ENCODE measurements around the gene ERN2.
A peak's percentile ranks its signal among the peaks of the same experiment; 100 is the strongest.

The ERN2 gene

DNA sequence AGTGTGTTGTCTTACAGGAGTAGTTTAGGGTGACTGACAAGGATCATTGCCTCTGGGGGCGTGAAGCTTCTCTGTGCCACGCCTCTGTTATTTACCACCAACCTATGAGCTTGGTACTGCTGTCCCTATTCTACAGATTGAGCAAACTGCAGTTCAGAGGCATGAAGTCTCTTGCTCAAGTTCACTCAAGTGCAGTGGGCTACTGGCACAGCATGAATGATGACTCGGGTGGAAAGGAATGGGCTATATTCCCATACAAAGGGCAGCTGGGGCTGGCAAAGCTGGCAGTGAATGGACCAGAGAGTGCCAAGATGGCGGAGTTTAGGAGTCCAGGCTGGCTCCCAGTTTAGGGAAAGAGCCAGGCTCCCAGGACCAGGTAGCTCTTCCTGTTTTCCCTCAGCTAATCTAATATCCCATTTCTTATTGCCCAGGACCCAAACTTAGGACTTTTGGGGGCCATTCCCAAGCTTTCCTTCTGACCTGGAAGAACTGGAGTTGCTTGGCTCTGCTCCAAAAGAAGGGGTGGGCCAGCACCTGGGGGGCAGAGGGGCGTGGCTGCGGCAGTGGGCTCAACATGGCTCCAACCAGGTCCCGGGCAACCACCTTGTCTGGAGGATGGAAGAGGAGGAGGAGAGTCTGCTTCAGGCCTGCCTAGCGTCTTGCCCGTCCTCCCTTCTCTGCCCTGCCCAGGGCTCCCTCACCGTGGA is 21.4 kb downstream of the ERN2 start:
- H3K27me3 ChIP-seq (ENCODE audit: insufficient read depth, poor library complexity, severe bottlenecking): no peaks in the 10 kb centered on the region
- TF ChIP-seq CTCF (IDR thresholded peaks at IDR 0.05; ENCODE audit: insufficient read depth, low read length): no peak
- no peak overlapping the region for H3K27ac ChIP-seq (replicated peaks)
- DNase-seq (ENCODE audit: low read depth in 1 of 2, low spot score in 1 of 2): peak in 1 of 2 experiments; percentile 12
- H3K4me3 ChIP-seq (replicated peaks; ENCODE audit: insufficient read depth, low read length): no peak overlapping the region

- TF ChIP-seq SPI1 (IDR thresholded peaks at IDR 0.05; ENCODE audit: borderline replicate concordance, low read depth): no peak
- TF ChIP-seq CTCF (IDR thresholded peaks at IDR 0.05; ENCODE audit: insufficient read depth, low read length): no peak
- peak; percentile 52; the same call in 1 of the 2 replicates for TF ChIP-seq POLR2AphosphoS5 (IDR thresholded peaks at IDR 0.05; ENCODE audit: low read depth)
- no peak for TF ChIP-seq GABPA (IDR thresholded peaks at IDR 0.05; ENCODE audit: low read depth)
- TF ChIP-seq, protein P1, sequence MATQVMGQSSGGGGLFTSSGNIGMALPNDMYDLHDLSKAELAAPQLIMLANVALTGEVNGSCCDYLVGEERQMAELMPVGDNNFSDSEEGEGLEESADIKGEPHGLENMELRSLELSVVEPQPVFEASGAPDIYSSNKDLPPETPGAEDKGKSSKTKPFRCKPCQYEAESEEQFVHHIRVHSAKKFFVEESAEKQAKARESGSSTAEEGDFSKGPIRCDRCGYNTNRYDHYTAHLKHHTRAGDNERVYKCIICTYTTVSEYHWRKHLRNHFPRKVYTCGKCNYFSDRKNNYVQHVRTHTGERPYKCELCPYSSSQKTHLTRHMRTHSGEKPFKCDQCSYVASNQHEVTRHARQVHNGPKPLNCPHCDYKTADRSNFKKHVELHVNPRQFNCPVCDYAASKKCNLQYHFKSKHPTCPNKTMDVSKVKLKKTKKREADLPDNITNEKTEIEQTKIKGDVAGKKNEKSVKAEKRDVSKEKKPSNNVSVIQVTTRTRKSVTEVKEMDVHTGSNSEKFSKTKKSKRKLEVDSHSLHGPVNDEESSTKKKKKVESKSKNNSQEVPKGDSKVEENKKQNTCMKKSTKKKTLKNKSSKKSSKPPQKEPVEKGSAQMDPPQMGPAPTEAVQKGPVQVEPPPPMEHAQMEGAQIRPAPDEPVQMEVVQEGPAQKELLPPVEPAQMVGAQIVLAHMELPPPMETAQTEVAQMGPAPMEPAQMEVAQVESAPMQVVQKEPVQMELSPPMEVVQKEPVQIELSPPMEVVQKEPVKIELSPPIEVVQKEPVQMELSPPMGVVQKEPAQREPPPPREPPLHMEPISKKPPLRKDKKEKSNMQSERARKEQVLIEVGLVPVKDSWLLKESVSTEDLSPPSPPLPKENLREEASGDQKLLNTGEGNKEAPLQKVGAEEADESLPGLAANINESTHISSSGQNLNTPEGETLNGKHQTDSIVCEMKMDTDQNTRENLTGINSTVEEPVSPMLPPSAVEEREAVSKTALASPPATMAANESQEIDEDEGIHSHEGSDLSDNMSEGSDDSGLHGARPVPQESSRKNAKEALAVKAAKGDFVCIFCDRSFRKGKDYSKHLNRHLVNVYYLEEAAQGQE (IDR thresholded peaks at IDR 0.05; ENCODE audit: insufficient replicate concordance, low read depth): no peak
- no peak overlapping the region for H3K4me3 ChIP-seq (replicated peaks; ENCODE audit: insufficient read depth, low read length)
- no peak for DNase-seq (ENCODE audit: low read depth in 1 of 2, low spot score in 1 of 2)
- H3K27ac ChIP-seq (replicated peaks): no peak overlapping the region
- no peaks in the 10 kb centered on the region for H3K27me3 ChIP-seq (ENCODE audit: insufficient read depth, poor library complexity, severe bottlenecking)
Measured at GRCh38 chr16:23690771-23691482, 22.1 kb downstream of the ERN2 start.

GRCh38 chr16:23689442-23690187 is 23.4 kb downstream of the ERN2 start:
- H3K27me3 ChIP-seq (ENCODE audit: insufficient read depth, poor library complexity, severe bottlenecking): no peaks in the 10 kb centered on the region
- H3K4me3 ChIP-seq (replicated peaks; ENCODE audit: insufficient read depth, low read length): no peak overlapping the region
- no peak for TF ChIP-seq GABPA (IDR thresholded peaks at IDR 0.05; ENCODE audit: low read depth)
- TF ChIP-seq SPI1 (IDR thresholded peaks at IDR 0.05; ENCODE audit: borderline replicate concordance, low read depth): no peak
- no peak for TF ChIP-seq POLR2AphosphoS5 (IDR thresholded peaks at IDR 0.05; ENCODE audit: low read depth)
- TF ChIP-seq, protein P1 (IDR thresholded peaks at IDR 0.05; ENCODE audit: insufficient replicate concordance, low read depth): no peak
- no peak for TF ChIP-seq CTCF (IDR thresholded peaks at IDR 0.05; ENCODE audit: insufficient read depth, low read length)
- H3K27ac ChIP-seq (replicated peaks): no peak overlapping the region
- no peak for DNase-seq (ENCODE audit: low read depth in 1 of 2, low spot score in 1 of 2)

All from HL-60 (cell line).